ENCODE measurements around the gene SORCS2. TPM values are rescaled to one million over a fixed set of nuclear protein-coding genes. Genes with fewer than 3 reads are reported as not detected.

SORCS2 gene
- total and polyA plus RNA-seq, 2 of the 4 experiments (the other 2 are of a cell fraction) = 0.36 to 0.62 TPM

GRCh38 chr4:7325541-7325940, 133.2 kb downstream of the SORCS2 start:
- no peak overlapping the region for H2AFZ ChIP-seq (replicated peaks; ENCODE audit: low read length, poor library complexity)
- no peak overlapping the region for H2BK20ac ChIP-seq (ENCODE audit: low read depth, low read length)
- no peak overlapping the region for H3K18ac ChIP-seq (ENCODE audit: low read depth, low read length)
- WGBS, 2 experiments (ENCODE audit: extremely low coverage in 2 of 2, insufficient read length in 1 of 2) = 83% methylated on average over 10 of the region's 13 CpGs; no CpG with 5 or more reads in 1 of the 2 experiments
- no peaks in the 10 kb centered on the region for H3K36me3 ChIP-seq (ENCODE audit: control insufficient read depth, insufficient read depth, low read length)
- H2AK9ac ChIP-seq (replicated peaks; ENCODE audit: low read depth, low read length, poor library complexity) = no peak overlapping the region
- H4K5ac ChIP-seq (ENCODE audit: low read depth, low read length) = no peak overlapping the region
- peaks cover under 1% of the 10 kb centered on the region; the same call in 1 of the 2 replicates for H3K9me3 ChIP-seq (ENCODE audit: control insufficient read depth, insufficient read depth, low read length)
- dilution Hi-C loops (cut with HindIII; ENCODE audit: low sequenced_read_pairs, unreplicated experiment) (no loop called here), intact Hi-C loops (cut with micrococcal nuclease) (no loop called here), in situ Hi-C loops (cut with MboI; ENCODE audit: low sequenced_read_pairs) (no loop called here)
- no peak overlapping the region for H3K23ac ChIP-seq (ENCODE audit: low read depth, low read length)
- H3K4me3 ChIP-seq (ENCODE audit: insufficient read depth, low read depth, low read length) = no peak overlapping the region
- H3K79me1 ChIP-seq (ENCODE audit: low read depth in 1 of 2, low read length in 2 of 2) = no peaks in the 10 kb centered on the region
- TF ChIP-seq POLR2A (IDR thresholded peaks at IDR 0.05; ENCODE audit: low read depth, low read length) = no peak
- H3K9me1 ChIP-seq (ENCODE audit: insufficient read depth, low read length) = no peaks in the 10 kb centered on the region
- no peak overlapping the region for H3K4ac ChIP-seq (ENCODE audit: low read depth, low read length)
- H4K8ac ChIP-seq (ENCODE audit: low read depth in 2 of 2, low read length in 2 of 2) = no peak overlapping the region
- no peak overlapping the region for H2BK120ac ChIP-seq (ENCODE audit: low read depth, low read length)
- no peak for ATAC-seq (ENCODE audit: low read depth)
- no peak overlapping the region for H3K9ac ChIP-seq (ENCODE audit: low read depth, low read length)
- H3K27ac ChIP-seq (ENCODE audit: insufficient read depth, low read length) = no peak overlapping the region
- H4K20me1 ChIP-seq (ENCODE audit: insufficient read depth, low read length) = no peaks in the 10 kb centered on the region
- H2BK5ac ChIP-seq (ENCODE audit: low read depth, low read length, poor library complexity, severe bottlenecking) = no peak overlapping the region
- no peak overlapping the region for H2AK5ac ChIP-seq (ENCODE audit: low read depth, low read length)
- no TSS peak for BruUV-seq (replicated peaks)
- no peak overlapping the region for H3K14ac ChIP-seq (replicated peaks; ENCODE audit: low read depth, low read length)
- H3K27me3 ChIP-seq (ENCODE audit: control insufficient read depth, insufficient read depth, low read length) = peaks cover 17% of the 10 kb centered on the region
- ChIA-PET POLR2A (ENCODE audit: unreplicated experiment) (no interaction called here), CTCF (interaction anchor here (1.3 kb wide), 1 partner anchor 10 kb away, joined by 3 read pairs; no protein-coding TSS in a partner anchor)
- no peak overlapping the region for H4K91ac ChIP-seq (ENCODE audit: insufficient read depth, low read depth, low read length)
- H3K4me2 ChIP-seq (ENCODE audit: low read depth, low read length) = no peak overlapping the region
- H3K4me1 ChIP-seq (ENCODE audit: control insufficient read depth, insufficient read depth, low read length) = peaks cover 6% of the 10 kb centered on the region
- no peak overlapping the region for H3K56ac ChIP-seq (ENCODE audit: extremely low read depth, insufficient read depth, low read length)
- DNase-seq = no peak
- no peak overlapping the region for H2BK15ac ChIP-seq (ENCODE audit: low read depth, low read length)
